Activated CD8-positive, alpha-beta memory T cell treated with anti-CD3 and anti-CD28 coated beads, Interleukin-2, amount 10 ng/mL, durations not matched to agents 7 days and 5 days (primary cell): ENCODE data around the gene CCDC174. TPM values are rescaled to one million over a fixed set of nuclear protein-coding genes. Genes with fewer than 3 reads are reported as not detected.

ENCODE experiments used
- ATAC-seq: fragments of 150-1000 bp; cut with Tn5 transposase; one replicate; pipeline ENCODE4 v1.10.0; 2021; ENCODE audit warnings: moderate library complexity
- CTCF ChIA-PET: fragments of 350-600 bp; sonication (Branson Sonifier 250); formaldehyde crosslinking; loops from one replicate; lab custom pipeline; 2021; ENCODE audit warnings: antibody characterized with exemption; lab: Charles Lee
- DNase-seq: peaks from one replicate; pipeline ENCODE4 v3.0.0-alpha.2; 2020
- H3K27ac Mint-ChIP-seq: one replicate; pipeline ENCODE4 v1.8.0; 2021; ENCODE audit warnings: mild to moderate bottlenecking, mixed read lengths
- H3K27me3 Mint-ChIP-seq: one replicate; pipeline ENCODE4 v1.8.0; 2021; ENCODE audit warnings: mixed read lengths
- H3K36me3 Mint-ChIP-seq: one replicate; pipeline ENCODE4 v1.8.0; 2021; ENCODE audit warnings: mild to moderate bottlenecking, mixed read lengths
- H3K4me1 Mint-ChIP-seq: one replicate; pipeline ENCODE4 v1.8.0; 2021; ENCODE audit warnings: mixed read lengths
- H3K4me3 Mint-ChIP-seq: one replicate; pipeline ENCODE4 v1.8.0; 2021; ENCODE audit warnings: mild to moderate bottlenecking, moderate library complexity, mixed read lengths
- H3K9me3 Mint-ChIP-seq: one replicate; pipeline ENCODE4 v1.8.0; 2022; ENCODE audit warnings: low read depth, mixed read lengths
- total RNA-seq, 2 experiments: library from RNA; stranded (reverse); gene quantifications; one replicate each; pipeline ENCODE4 v1.2.3, GENCODE V29; 2021

The CCDC174 gene
- total RNA-seq, 2 experiments from 2014 or later = 18.7 to 21.2 TPM

- peak; percentile 66 for ATAC-seq
- no peak for DNase-seq
- no peak overlapping the region for H3K4me3 Mint-ChIP-seq
- H3K27ac Mint-ChIP-seq = no peak overlapping the region
- H3K36me3 Mint-ChIP-seq = no peaks in the 10 kb centered on the region
- H3K9me3 Mint-ChIP-seq = no peaks in the 10 kb centered on the region
- peaks cover 8% of the 10 kb centered on the region for H3K4me1 Mint-ChIP-seq
- H3K27me3 Mint-ChIP-seq = peaks cover 39% of the 10 kb centered on the region
- CTCF ChIA-PET = interaction anchor here (1.0 kb wide), 1 partner anchor 19 kb away, joined by 3 read pairs; no protein-coding TSS in a partner anchor
Measured at GRCh38 chr3:14616606-14617507, 34.7 kb upstream of the CCDC174 start.

- CTCF ChIA-PET = interaction anchor here (1.0 kb wide), 1 partner anchor 18 kb away, joined by 3 read pairs; no protein-coding TSS in a partner anchor
- no peaks in the 10 kb centered on the region for H3K9me3 Mint-ChIP-seq
- no peaks in the 10 kb centered on the region for H3K36me3 Mint-ChIP-seq
- H3K4me1 Mint-ChIP-seq = peaks cover 8% of the 10 kb centered on the region
- ATAC-seq (no peak), DNase-seq (no peak)
- H3K4me3 Mint-ChIP-seq = no peak overlapping the region
- H3K27ac Mint-ChIP-seq = no peak overlapping the region
- H3K27me3 Mint-ChIP-seq = peaks cover 33% of the 10 kb centered on the region
Measured at GRCh38 chr3:14617508-14618023, 34.0 kb upstream of the CCDC174 start.

- CTCF ChIA-PET = no interaction called here
- DNase-seq (no peak), ATAC-seq (no peak)
- no peak overlapping the region for H3K4me3 Mint-ChIP-seq
- H3K27ac Mint-ChIP-seq = no peak overlapping the region
- no peaks in the 10 kb centered on the region for H3K36me3 Mint-ChIP-seq
- peaks cover 25% of the 10 kb centered on the region for H3K27me3 Mint-ChIP-seq
- no peaks in the 10 kb centered on the region for H3K9me3 Mint-ChIP-seq
- peaks cover 8% of the 10 kb centered on the region for H3K4me1 Mint-ChIP-seq
Measured at GRCh38 chr3:14619605-14620004, 32.0 kb upstream of the CCDC174 start.

- H3K9me3 Mint-ChIP-seq = no peaks in the 10 kb centered on the region
- H3K27me3 Mint-ChIP-seq = peaks cover 24% of the 10 kb centered on the region
- peaks cover 8% of the 10 kb centered on the region for H3K4me1 Mint-ChIP-seq
- H3K27ac Mint-ChIP-seq = no peak overlapping the region
- no peak for DNase-seq
- H3K4me3 Mint-ChIP-seq = no peak overlapping the region
- CTCF ChIA-PET = no interaction called here
- no peak for ATAC-seq
- no peaks in the 10 kb centered on the region for H3K36me3 Mint-ChIP-seq
Measured at GRCh38 chr3:14620512-14620911, 31.1 kb upstream of the CCDC174 start.

GRCh38 chr3:14621093-14621492 lies 30.5 kb upstream of the CCDC174 start:
- CTCF ChIA-PET = no interaction called here
- peaks cover 20% of the 10 kb centered on the region for H3K27me3 Mint-ChIP-seq
- ATAC-seq (no peak), DNase-seq (no peak)
- no peaks in the 10 kb centered on the region for H3K36me3 Mint-ChIP-seq
- no peak overlapping the region for H3K27ac Mint-ChIP-seq
- no peak overlapping the region for H3K4me3 Mint-ChIP-seq
- peaks cover 8% of the 10 kb centered on the region for H3K4me1 Mint-ChIP-seq
- H3K9me3 Mint-ChIP-seq = no peaks in the 10 kb centered on the region

GRCh38 chr3:14622368-14622767 lies 29.2 kb upstream of the CCDC174 start:
- Mint-ChIP-seq H3K4me1 (peaks cover 1% of the 10 kb centered on the region), H3K9me3 (no peaks in the 10 kb centered on the region)

GRCh38 chr3:14623569-14624051 lies 28.0 kb upstream of the CCDC174 start:
- DNase-seq = no peak
- Mint-ChIP-seq H3K4me3 (no peak overlapping the region), H3K27ac (no peak overlapping the region), H3K9me3 (no peaks in the 10 kb centered on the region), H3K4me1 (no peaks in the 10 kb centered on the region), H3K27me3 (peaks cover 21% of the 10 kb centered on the region), H3K36me3 (no peaks in the 10 kb centered on the region)
- CTCF ChIA-PET = no interaction called here
- no peak for ATAC-seq

More at GRCh38 chr3:14622368-14622767, 29.2 kb upstream of the CCDC174 start:
- peaks cover 21% of the 10 kb centered on the region for H3K27me3 Mint-ChIP-seq
- ATAC-seq (no peak), DNase-seq (no peak)
- H3K4me3 Mint-ChIP-seq = no peak overlapping the region
- no peaks in the 10 kb centered on the region for H3K36me3 Mint-ChIP-seq
- no peak overlapping the region for H3K27ac Mint-ChIP-seq
- CTCF ChIA-PET = no interaction called here

GRCh38 chr3:14624498-14624897 lies 27.1 kb upstream of the CCDC174 start:
- no peaks in the 10 kb centered on the region for H3K9me3 Mint-ChIP-seq
- CTCF ChIA-PET = no interaction called here
- ATAC-seq (no peak), DNase-seq (no peak)
- no peaks in the 10 kb centered on the region for H3K36me3 Mint-ChIP-seq
- peaks cover 17% of the 10 kb centered on the region for H3K27me3 Mint-ChIP-seq
- H3K4me3 Mint-ChIP-seq = no peak overlapping the region
- H3K4me1 Mint-ChIP-seq = no peaks in the 10 kb centered on the region
- H3K27ac Mint-ChIP-seq = no peak overlapping the region

- Mint-ChIP-seq H3K27ac (no peak overlapping the region), H3K4me1 (no peaks in the 10 kb centered on the region), H3K36me3 (no peaks in the 10 kb centered on the region), H3K4me3 (no peak overlapping the region), H3K27me3 (peaks cover 16% of the 10 kb centered on the region), H3K9me3 (no peaks in the 10 kb centered on the region)
- ATAC-seq (no peak), DNase-seq (no peak)
- CTCF ChIA-PET = no interaction called here
Measured at GRCh38 chr3:14625443-14625842, 26.1 kb upstream of the CCDC174 start.

GRCh38 chr3:14627815-14628214 lies 23.7 kb upstream of the CCDC174 start:
- Mint-ChIP-seq H3K4me3 (no peak overlapping the region), H3K4me1 (no peaks in the 10 kb centered on the region), H3K27me3 (peaks cover 16% of the 10 kb centered on the region), H3K36me3 (no peaks in the 10 kb centered on the region), H3K27ac (no peak overlapping the region), H3K9me3 (no peaks in the 10 kb centered on the region)
- no peak for DNase-seq
- CTCF ChIA-PET = no interaction called here
- ATAC-seq = no peak

GRCh38 chr3:14628406-14628805 lies 23.2 kb upstream of the CCDC174 start:
- Mint-ChIP-seq H3K36me3 (no peaks in the 10 kb centered on the region), H3K4me3 (no peak overlapping the region), H3K27ac (no peak overlapping the region), H3K27me3 (peaks cover 13% of the 10 kb centered on the region), H3K4me1 (no peaks in the 10 kb centered on the region), H3K9me3 (no peaks in the 10 kb centered on the region)
- ATAC-seq = no peak
- DNase-seq = no peak
- CTCF ChIA-PET = no interaction called here

- ATAC-seq = no peak
- Mint-ChIP-seq H3K27ac (no peak overlapping the region), H3K4me3 (no peak overlapping the region), H3K27me3 (peaks cover 18% of the 10 kb centered on the region), H3K36me3 (no peaks in the 10 kb centered on the region), H3K9me3 (no peaks in the 10 kb centered on the region), H3K4me1 (no peaks in the 10 kb centered on the region)
- CTCF ChIA-PET = interaction anchor here (0.6 kb wide), 1 partner anchor 31 kb away, joined by 3 read pairs; no protein-coding TSS in a partner anchor
- no peak for DNase-seq
Measured at GRCh38 chr3:14630404-14631100, 21.0 kb upstream of the CCDC174 start.

- Mint-ChIP-seq H3K4me1 (no peaks in the 10 kb centered on the region), H3K27me3 (peaks cover 20% of the 10 kb centered on the region), H3K9me3 (no peaks in the 10 kb centered on the region), H3K27ac (no peak overlapping the region), H3K4me3 (no peak overlapping the region), H3K36me3 (no peaks in the 10 kb centered on the region)
- ATAC-seq (no peak), DNase-seq (no peak)
- CTCF ChIA-PET = interaction anchor here (0.6 kb wide), 1 partner anchor 31 kb away, joined by 3 read pairs; no protein-coding TSS in a partner anchor
Measured at GRCh38 chr3:14631101-14631497, 20.5 kb upstream of the CCDC174 start.
